ENCODE results near the gene LGI4. TPM values are rescaled to one million over a fixed set of nuclear protein-coding genes. Genes with fewer than 3 reads are reported as not detected.
A peak's percentile ranks its signal among the peaks of the same experiment; 100 is the strongest.

The LGI4 gene
- total and polyA plus RNA-seq, 2 donors (not counting 1 experiment from before 2014, with no cell fraction given) = 0.17 to 0.19 TPM

DNA sequence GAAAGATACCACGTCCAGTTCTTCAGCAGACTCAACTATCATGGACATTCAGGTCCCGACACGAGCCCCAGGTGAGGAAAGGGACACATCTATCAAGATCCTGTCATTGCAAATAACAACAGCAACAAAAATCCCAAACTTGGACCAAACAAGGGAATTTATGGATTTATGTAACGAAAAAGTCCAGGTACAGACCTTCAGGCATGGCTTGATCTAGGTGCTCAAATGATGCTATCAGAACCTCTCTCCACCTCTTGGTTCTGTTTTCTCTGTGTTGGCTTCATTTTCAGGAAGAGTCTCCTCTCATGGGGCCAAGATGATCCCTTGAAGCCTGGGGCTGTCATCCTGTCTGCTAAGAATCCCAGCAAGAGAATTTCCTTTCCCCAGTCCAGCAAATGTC is 22.6 kb upstream of the LGI4 start:
- H3K9ac ChIP-seq (ENCODE audit: insufficient read depth, low read length) = no peak overlapping the region
- H4K20me1 ChIP-seq (ENCODE audit: control insufficient read depth, extremely low read depth, insufficient read depth, low read length) = no peaks in the 10 kb centered on the region
- DNase-seq (ENCODE audit: low read depth in 2 of 2) = no peak
- peaks cover 22% of the 10 kb centered on the region for H3K79me2 ChIP-seq (ENCODE audit: control insufficient read depth, insufficient read depth, low read length)
- H3K27me3 ChIP-seq (ENCODE audit: control insufficient read depth, insufficient read depth, low read length) = no peaks in the 10 kb centered on the region
- H3K4me3 ChIP-seq (replicated peaks in 1 of 4; ENCODE audit: control extremely low read depth in 1 of 4, insufficient read depth in 1 of 4, low read depth in 3 of 4, low read length in 4 of 4) = no peak overlapping the region
- peaks cover 2% of the 10 kb centered on the region for H3K4me1 ChIP-seq (ENCODE audit: control insufficient read depth, extremely low read depth, insufficient read depth, low read length)
- no peak overlapping the region for H2AFZ ChIP-seq (ENCODE audit: low read length)
- no peak overlapping the region for H3K27ac ChIP-seq (ENCODE audit: insufficient read depth, low read length)
- no peak overlapping the region for H3K4me2 ChIP-seq (ENCODE audit: extremely low read depth, insufficient read depth, low read length)
- H3K9me3 ChIP-seq (ENCODE audit: control insufficient read depth, insufficient read depth, low read depth, low read length) = no peaks in the 10 kb centered on the region
- TF ChIP-seq EZH2 (IDR thresholded peaks at IDR 0.05; ENCODE audit: low read length, missing control alignments) = no peak
- TF ChIP-seq, protein P1, sequence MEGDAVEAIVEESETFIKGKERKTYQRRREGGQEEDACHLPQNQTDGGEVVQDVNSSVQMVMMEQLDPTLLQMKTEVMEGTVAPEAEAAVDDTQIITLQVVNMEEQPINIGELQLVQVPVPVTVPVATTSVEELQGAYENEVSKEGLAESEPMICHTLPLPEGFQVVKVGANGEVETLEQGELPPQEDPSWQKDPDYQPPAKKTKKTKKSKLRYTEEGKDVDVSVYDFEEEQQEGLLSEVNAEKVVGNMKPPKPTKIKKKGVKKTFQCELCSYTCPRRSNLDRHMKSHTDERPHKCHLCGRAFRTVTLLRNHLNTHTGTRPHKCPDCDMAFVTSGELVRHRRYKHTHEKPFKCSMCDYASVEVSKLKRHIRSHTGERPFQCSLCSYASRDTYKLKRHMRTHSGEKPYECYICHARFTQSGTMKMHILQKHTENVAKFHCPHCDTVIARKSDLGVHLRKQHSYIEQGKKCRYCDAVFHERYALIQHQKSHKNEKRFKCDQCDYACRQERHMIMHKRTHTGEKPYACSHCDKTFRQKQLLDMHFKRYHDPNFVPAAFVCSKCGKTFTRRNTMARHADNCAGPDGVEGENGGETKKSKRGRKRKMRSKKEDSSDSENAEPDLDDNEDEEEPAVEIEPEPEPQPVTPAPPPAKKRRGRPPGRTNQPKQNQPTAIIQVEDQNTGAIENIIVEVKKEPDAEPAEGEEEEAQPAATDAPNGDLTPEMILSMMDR (conservative IDR thresholded peaks at IDR 0.05 in 1 of 2, IDR thresholded peaks at IDR 0.05 in 1 of 2; ENCODE audit: low read depth in 1 of 2, low read length in 2 of 2) = no peak
- H3K36me3 ChIP-seq (ENCODE audit: control insufficient read depth, insufficient read depth, low read length) = peaks cover 11% of the 10 kb centered on the region

DNA sequence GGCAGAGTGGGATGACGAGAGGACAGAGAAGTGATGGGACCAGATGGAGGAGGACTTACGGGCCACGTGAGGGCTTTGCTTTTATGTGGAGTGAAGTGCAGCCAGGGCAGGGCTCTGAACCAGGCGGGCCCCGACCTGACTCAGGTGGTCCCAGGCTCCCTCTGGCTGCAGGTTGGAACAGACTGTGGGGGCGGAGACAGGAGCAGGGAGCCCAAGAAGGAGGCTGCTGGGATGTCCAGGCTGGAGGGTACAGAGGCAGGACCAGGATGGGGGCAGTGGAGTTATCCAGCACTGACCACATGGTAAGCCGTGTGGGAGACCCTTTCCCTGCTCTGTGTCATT is 21.8 kb upstream of the LGI4 start:
- H3K4me2 ChIP-seq (ENCODE audit: extremely low read depth, insufficient read depth, low read length) = no peak overlapping the region
- peaks cover 11% of the 10 kb centered on the region for H3K36me3 ChIP-seq (ENCODE audit: control insufficient read depth, insufficient read depth, low read length)
- no peak overlapping the region for H2AFZ ChIP-seq (ENCODE audit: low read length)
- peaks cover 2% of the 10 kb centered on the region for H3K4me1 ChIP-seq (ENCODE audit: control insufficient read depth, extremely low read depth, insufficient read depth, low read length)
- no peak overlapping the region for H3K27ac ChIP-seq (ENCODE audit: insufficient read depth, low read length)
- H3K79me2 ChIP-seq (ENCODE audit: control insufficient read depth, insufficient read depth, low read length) = peaks cover 22% of the 10 kb centered on the region
- TF ChIP-seq EZH2 (IDR thresholded peaks at IDR 0.05; ENCODE audit: low read length, missing control alignments) = no peak
- TF ChIP-seq, protein P1 (conservative IDR thresholded peaks at IDR 0.05 in 1 of 2, IDR thresholded peaks at IDR 0.05 in 1 of 2; ENCODE audit: low read depth in 1 of 2, low read length in 2 of 2) = no peak
- H3K27me3 ChIP-seq (ENCODE audit: control insufficient read depth, insufficient read depth, low read length) = no peaks in the 10 kb centered on the region
- no peaks in the 10 kb centered on the region for H4K20me1 ChIP-seq (ENCODE audit: control insufficient read depth, extremely low read depth, insufficient read depth, low read length)
- no peak overlapping the region for H3K9ac ChIP-seq (ENCODE audit: insufficient read depth, low read length)
- no peak overlapping the region for H3K4me3 ChIP-seq (replicated peaks in 1 of 4; ENCODE audit: control extremely low read depth in 1 of 4, insufficient read depth in 1 of 4, low read depth in 3 of 4, low read length in 4 of 4)
- no peaks in the 10 kb centered on the region for H3K9me3 ChIP-seq (ENCODE audit: control insufficient read depth, insufficient read depth, low read depth, low read length)
- DNase-seq (ENCODE audit: low read depth in 2 of 2) = no peak

DNA sequence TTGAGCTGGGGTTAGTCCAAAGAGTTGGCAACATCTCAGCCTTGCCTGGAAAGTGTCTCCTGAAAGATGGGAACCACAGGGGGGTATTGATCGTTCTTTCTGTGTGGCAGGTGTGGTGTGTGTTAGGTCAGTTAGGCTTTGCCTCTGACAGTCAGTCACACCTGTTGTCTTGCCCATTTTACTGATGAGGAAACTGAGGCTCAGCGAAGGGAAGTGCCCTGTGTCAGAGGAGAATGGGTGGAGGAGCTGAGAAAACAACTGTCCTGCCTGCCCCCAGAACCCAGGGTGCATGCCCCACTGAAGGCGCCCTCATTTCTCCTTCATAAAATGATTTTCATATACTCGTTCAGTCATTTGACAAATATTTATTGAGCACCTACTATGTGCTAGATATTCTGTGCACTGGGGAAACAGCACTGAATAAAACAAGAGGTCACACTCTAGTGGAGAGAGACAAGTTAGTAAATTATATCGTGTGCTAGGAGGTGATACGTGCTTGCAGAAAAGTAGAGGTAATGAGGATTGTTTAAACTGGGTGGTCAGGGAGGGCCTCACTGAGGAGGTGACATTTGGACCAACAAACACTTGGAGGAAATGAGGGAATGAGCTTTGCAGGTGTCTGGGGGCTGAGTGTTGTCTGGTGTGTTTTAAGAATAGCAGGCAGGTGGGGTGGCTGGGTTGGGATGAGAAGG is 21.3 kb upstream of the LGI4 start:
- H3K9ac ChIP-seq (ENCODE audit: insufficient read depth, low read length) = no peak overlapping the region
- DNase-seq (ENCODE audit: low read depth in 2 of 2) = no peak
- peak overlapping the region; percentile 92 for H3K4me2 ChIP-seq (ENCODE audit: extremely low read depth, insufficient read depth, low read length)
- H3K79me2 ChIP-seq (ENCODE audit: control insufficient read depth, insufficient read depth, low read length) = peaks cover 22% of the 10 kb centered on the region
- no peak for TF ChIP-seq EZH2 (IDR thresholded peaks at IDR 0.05; ENCODE audit: low read length, missing control alignments)
- TF ChIP-seq, protein P1 (conservative IDR thresholded peaks at IDR 0.05 in 1 of 2, IDR thresholded peaks at IDR 0.05 in 1 of 2; ENCODE audit: low read depth in 1 of 2, low read length in 2 of 2) = no peak
- H2AFZ ChIP-seq (ENCODE audit: low read length) = no peak overlapping the region
- H3K4me1 ChIP-seq (ENCODE audit: control insufficient read depth, extremely low read depth, insufficient read depth, low read length) = peaks cover 2% of the 10 kb centered on the region
- H3K9me3 ChIP-seq (ENCODE audit: control insufficient read depth, insufficient read depth, low read depth, low read length) = no peaks in the 10 kb centered on the region
- H3K4me3 ChIP-seq (replicated peaks in 1 of 4; ENCODE audit: control extremely low read depth in 1 of 4, insufficient read depth in 1 of 4, low read depth in 3 of 4, low read length in 4 of 4) = peak overlapping the region; percentile 69 to 90 (median 86)
- H4K20me1 ChIP-seq (ENCODE audit: control insufficient read depth, extremely low read depth, insufficient read depth, low read length) = no peaks in the 10 kb centered on the region
- no peak overlapping the region for H3K27ac ChIP-seq (ENCODE audit: insufficient read depth, low read length)
- peaks cover 9% of the 10 kb centered on the region for H3K36me3 ChIP-seq (ENCODE audit: control insufficient read depth, insufficient read depth, low read length)
- H3K27me3 ChIP-seq (ENCODE audit: control insufficient read depth, insufficient read depth, low read length) = no peaks in the 10 kb centered on the region
